ENCODE measurements around the gene OR51B5. TPM values are rescaled to one million over a fixed set of nuclear protein-coding genes. Genes with fewer than 3 reads are reported as not detected.

OR51B5 gene
- polyA plus RNA-seq, 1 donor (not counting 4 experiments of a cell fraction or from before 2014, with no cell fraction given), result not detected

DNA sequence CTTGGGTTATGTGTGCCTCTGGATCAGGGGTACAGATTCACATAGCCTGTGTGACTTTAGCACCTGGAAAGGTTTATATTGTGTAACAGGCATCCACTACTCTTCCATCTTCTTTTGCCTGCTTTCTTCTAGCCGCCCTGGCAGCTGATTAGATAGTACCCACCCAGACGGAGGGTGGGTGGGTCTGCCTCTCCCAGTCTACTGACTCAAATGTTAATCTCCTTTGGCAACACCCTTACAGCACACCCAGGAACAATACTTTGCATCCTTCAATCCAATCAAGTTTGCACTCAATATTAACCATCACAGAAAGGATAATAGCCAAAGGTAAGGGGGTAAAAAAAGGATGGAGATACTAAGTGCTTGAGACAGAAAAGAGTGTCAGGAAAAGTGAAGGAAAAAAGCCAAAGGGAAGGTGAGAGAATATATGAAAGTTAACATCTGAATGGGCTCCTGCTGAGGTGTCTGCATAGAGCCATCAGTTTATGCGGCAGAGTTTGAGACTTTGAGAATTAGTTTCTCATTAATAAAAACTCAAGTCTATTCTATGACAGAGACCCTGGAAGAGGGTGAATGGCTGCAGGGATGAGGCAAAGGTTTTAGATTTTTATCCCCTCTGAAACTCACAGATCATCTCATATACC, 5.3 kb upstream of the OR51B5 start:
- Histone ChIP-seq H3K36me3 (ENCODE audit: control insufficient read depth in 2 of 2, extremely low read depth in 1 of 2, insufficient read depth in 2 of 2, low read length in 2 of 2) (no peaks in the 10 kb centered on the region), H4K20me1 (ENCODE audit: control insufficient read depth, extremely low read depth, insufficient read depth, low read length) (no peaks in the 10 kb centered on the region), H3K4me1 (ENCODE audit: control insufficient read depth, extremely low read depth, insufficient read depth, low read length) (no peaks in the 10 kb centered on the region), H3K4me3 (ENCODE audit: control insufficient read depth in 2 of 3, extremely low read depth in 1 of 3, insufficient read depth in 2 of 3, low read depth in 1 of 3, low read length in 3 of 3) (no peak overlapping the region), H3K4me2 (ENCODE audit: control insufficient read depth, extremely low read depth, insufficient read depth, low read depth, low read length) (no peak overlapping the region), H3K9me1 (ENCODE audit: control insufficient read depth, extremely low read depth, insufficient read depth, low read length) (no peaks in the 10 kb centered on the region), H3K9ac (ENCODE audit: control insufficient read depth, extremely low read depth, insufficient read depth, low read length) (no peak overlapping the region), H2AFZ (ENCODE audit: control insufficient read depth, low read length) (no peak overlapping the region), H3K9me3 (ENCODE audit: control insufficient read depth, low read depth, low read length) (no peaks in the 10 kb centered on the region), H3K27ac (ENCODE audit: control insufficient read depth, insufficient read depth, low read length) (no peak overlapping the region), H3K79me2 (ENCODE audit: control insufficient read depth, insufficient read depth, low read length) (no peaks in the 10 kb centered on the region), H3K27me3 (ENCODE audit: control insufficient read depth, extremely low read depth, insufficient read depth, low read length) (no peaks in the 10 kb centered on the region)
- dilution Hi-C loops (cut with MboI; ENCODE audit: extremely low pct_ligation_motif_present, low sequenced_read_pairs), result no loop called here
- DNase-seq (ENCODE audit: low read depth, low spot score) (no peak), FAIRE-seq (no peak)
- TF ChIP-seq EZH2 (IDR thresholded peaks at IDR 0.05; ENCODE audit: low read length), result no peak
- TF ChIP-seq, protein P1, sequence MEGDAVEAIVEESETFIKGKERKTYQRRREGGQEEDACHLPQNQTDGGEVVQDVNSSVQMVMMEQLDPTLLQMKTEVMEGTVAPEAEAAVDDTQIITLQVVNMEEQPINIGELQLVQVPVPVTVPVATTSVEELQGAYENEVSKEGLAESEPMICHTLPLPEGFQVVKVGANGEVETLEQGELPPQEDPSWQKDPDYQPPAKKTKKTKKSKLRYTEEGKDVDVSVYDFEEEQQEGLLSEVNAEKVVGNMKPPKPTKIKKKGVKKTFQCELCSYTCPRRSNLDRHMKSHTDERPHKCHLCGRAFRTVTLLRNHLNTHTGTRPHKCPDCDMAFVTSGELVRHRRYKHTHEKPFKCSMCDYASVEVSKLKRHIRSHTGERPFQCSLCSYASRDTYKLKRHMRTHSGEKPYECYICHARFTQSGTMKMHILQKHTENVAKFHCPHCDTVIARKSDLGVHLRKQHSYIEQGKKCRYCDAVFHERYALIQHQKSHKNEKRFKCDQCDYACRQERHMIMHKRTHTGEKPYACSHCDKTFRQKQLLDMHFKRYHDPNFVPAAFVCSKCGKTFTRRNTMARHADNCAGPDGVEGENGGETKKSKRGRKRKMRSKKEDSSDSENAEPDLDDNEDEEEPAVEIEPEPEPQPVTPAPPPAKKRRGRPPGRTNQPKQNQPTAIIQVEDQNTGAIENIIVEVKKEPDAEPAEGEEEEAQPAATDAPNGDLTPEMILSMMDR (optimal IDR thresholded peaks at IDR 0.05 in 1 of 3, IDR thresholded peaks at IDR 0.05 in 1 of 3, conservative IDR thresholded peaks at IDR 0.05 in 1 of 3; ENCODE audit: extremely low read depth in 1 of 3, insufficient read depth in 2 of 3, low read length in 3 of 3), result no peak

DNA sequence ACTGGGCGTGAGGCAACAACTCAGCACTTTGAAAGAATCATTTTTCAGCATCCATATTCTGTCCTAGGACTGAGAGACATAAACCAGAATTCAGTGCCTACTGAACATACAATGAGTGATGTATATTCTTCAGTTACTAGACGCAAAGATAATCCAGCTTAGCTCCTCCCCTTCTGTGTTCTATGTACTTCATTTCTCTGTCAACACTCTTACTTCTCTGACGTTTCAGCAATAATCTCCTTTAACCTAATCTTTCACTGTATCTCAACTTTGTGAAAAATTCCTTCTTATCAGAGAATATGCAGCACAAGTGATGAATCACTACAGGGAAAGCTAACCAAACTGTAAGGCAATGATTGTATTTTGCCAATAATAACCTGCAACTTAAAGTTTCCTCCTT, 2.5 kb upstream of the OR51B5 start:
- H2AFZ ChIP-seq (ENCODE audit: control insufficient read depth, low read length), result no peak overlapping the region
- DNase-seq (ENCODE audit: low read depth, low spot score) (no peak), FAIRE-seq (no peak)
- no peak overlapping the region for H3K27ac ChIP-seq (ENCODE audit: control insufficient read depth, insufficient read depth, low read length)
- dilution Hi-C loops (cut with MboI; ENCODE audit: extremely low pct_ligation_motif_present, low sequenced_read_pairs), result no loop called here
- H3K9ac ChIP-seq (ENCODE audit: control insufficient read depth, extremely low read depth, insufficient read depth, low read length), result no peak overlapping the region
- no peaks in the 10 kb centered on the region for H3K79me2 ChIP-seq (ENCODE audit: control insufficient read depth, insufficient read depth, low read length)
- H3K4me3 ChIP-seq (ENCODE audit: control insufficient read depth in 2 of 3, extremely low read depth in 1 of 3, insufficient read depth in 2 of 3, low read depth in 1 of 3, low read length in 3 of 3), result no peak overlapping the region
- H3K9me3 ChIP-seq (ENCODE audit: control insufficient read depth, low read depth, low read length), result no peaks in the 10 kb centered on the region
- H3K9me1 ChIP-seq (ENCODE audit: control insufficient read depth, extremely low read depth, insufficient read depth, low read length), result no peaks in the 10 kb centered on the region
- H3K4me2 ChIP-seq (ENCODE audit: control insufficient read depth, extremely low read depth, insufficient read depth, low read depth, low read length), result no peak overlapping the region
- no peaks in the 10 kb centered on the region for H3K4me1 ChIP-seq (ENCODE audit: control insufficient read depth, extremely low read depth, insufficient read depth, low read length)
- no peaks in the 10 kb centered on the region for H3K36me3 ChIP-seq (ENCODE audit: control insufficient read depth in 2 of 2, extremely low read depth in 1 of 2, insufficient read depth in 2 of 2, low read length in 2 of 2)
- no peaks in the 10 kb centered on the region for H3K27me3 ChIP-seq (ENCODE audit: control insufficient read depth, extremely low read depth, insufficient read depth, low read length)
- H4K20me1 ChIP-seq (ENCODE audit: control insufficient read depth, extremely low read depth, insufficient read depth, low read length), result no peaks in the 10 kb centered on the region
- TF ChIP-seq, protein P1 (optimal IDR thresholded peaks at IDR 0.05 in 1 of 3, IDR thresholded peaks at IDR 0.05 in 1 of 3, conservative IDR thresholded peaks at IDR 0.05 in 1 of 3; ENCODE audit: extremely low read depth in 1 of 3, insufficient read depth in 2 of 3, low read length in 3 of 3), result no peak
- no peak for TF ChIP-seq EZH2 (IDR thresholded peaks at IDR 0.05; ENCODE audit: low read length)
